GM18508 (cell line): Measurements from ENCODE around the gene MEFV.
"Not testable (repeated sequence)": the region's sequence is repeated elsewhere in the genome, so short reads cannot be mapped to it uniquely, and the experiment has no call there.

Experiments
- ATAC-seq: cut with Tn5 transposase; IDR thresholded peaks from one replicate; pipeline ENCODE4 v1.9.1; 2021; ENCODE audit warnings: moderate number of reproducible peaks; ENCODE audit not compliant: insufficient read depth, unreplicated experiment

MEFV gene

GRCh38 chr16:3234543-3234856 lies 21.9 kb downstream of the MEFV start:
- ATAC-seq: no peak

GRCh38 chr16:3223913-3224515 lies 32.4 kb downstream of the MEFV start:
- no peak for ATAC-seq

DNA sequence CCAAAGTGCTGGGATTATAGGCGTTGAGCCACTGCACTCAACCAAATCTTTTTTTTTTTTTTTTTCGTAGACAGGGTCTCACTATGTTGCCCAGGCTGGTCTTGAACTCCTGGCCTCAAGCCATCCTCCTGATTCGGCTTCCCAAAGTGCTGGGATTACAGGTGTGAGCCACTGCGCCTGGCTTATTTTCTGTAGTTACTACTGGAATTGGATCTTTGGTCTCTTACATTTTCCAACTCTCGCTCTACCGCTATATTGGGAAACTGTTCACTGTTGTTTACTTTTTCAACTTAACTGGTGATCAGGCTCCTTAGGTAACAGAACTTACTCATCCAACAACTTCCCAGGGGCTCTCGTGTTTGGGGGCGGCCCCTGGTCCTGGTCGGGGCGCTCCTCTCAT lies 35.6 kb downstream of the MEFV start:
- ATAC-seq: no peak

- ATAC-seq: no peak
Observed at GRCh38 chr16:3216263-3216640, 40.2 kb downstream of the MEFV start.

GRCh38 chr16:3215601-3216262 lies 40.7 kb downstream of the MEFV start:
- ATAC-seq: no peak

- ATAC-seq: no peak
Observed at GRCh38 chr16:3214904-3215600, 41.4 kb downstream of the MEFV start.

GRCh38 chr16:3212567-3212966 lies 43.9 kb downstream of the MEFV start:
- ATAC-seq: no peak

GRCh38 chr16:3212006-3212405 lies 44.4 kb downstream of the MEFV start:
- ATAC-seq: no peak

DNA sequence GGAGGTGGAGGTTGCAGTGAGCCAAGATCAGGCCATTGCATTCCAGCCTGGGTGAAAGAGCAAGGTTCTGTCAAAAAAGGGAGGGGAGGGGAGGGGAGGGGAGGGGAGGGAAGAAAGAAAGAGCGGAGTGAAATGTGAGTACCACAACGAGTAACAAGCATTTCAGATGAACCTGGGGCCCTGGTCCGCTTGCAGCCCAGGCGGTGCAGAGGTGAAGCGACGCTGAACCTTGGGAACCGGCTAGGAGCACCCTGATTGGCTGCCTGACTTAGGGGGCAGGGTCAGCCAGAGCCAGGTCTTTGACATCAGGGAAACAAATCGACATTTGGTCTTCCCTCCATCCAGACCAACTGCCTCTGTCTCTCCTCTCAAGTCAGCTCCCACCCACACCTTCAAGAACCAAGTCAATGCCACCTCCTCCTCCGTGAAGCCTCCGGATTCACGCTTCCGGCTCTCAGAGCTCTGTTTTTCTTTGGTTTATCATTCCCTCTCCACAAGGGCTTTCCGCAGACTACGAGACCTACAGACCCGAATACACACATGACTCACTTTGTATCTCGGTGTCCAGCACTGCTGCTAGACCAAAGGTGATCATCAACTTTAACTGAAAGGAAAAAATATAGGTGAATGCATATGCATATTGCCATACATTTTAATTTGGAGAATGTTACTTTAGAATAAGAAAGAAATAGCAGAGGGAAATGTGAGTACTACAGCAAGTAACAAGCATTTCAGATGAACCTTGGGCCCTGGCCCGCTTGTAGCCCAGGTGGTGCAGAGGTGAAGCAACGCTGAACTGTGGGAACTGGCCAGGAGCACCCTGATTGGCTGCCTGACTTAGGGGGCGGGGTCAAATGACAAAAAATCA lies 49.1 kb downstream of the MEFV start:
- ATAC-seq: no peak

DNA sequence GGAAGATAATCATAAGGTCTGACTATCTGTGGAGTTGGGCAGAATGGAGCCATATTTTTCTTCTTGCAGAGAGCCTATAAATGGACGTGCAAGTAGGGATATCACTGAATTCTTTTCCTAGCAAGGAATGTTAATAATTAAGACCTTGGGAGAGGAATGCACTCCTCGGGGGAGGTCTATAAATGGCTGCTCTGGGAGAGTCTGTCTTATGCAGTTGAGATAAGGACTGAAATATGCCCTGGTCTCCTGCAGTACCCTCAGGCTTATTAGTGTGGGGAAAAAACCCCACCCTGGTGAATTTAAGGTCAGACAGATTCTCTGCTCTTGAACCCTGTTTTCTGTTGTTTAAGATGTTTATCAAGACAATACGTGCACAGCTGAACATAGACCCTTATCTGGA lies 50.5 kb downstream of the MEFV start:
- ATAC-seq: not testable (repeated sequence)

DNA sequence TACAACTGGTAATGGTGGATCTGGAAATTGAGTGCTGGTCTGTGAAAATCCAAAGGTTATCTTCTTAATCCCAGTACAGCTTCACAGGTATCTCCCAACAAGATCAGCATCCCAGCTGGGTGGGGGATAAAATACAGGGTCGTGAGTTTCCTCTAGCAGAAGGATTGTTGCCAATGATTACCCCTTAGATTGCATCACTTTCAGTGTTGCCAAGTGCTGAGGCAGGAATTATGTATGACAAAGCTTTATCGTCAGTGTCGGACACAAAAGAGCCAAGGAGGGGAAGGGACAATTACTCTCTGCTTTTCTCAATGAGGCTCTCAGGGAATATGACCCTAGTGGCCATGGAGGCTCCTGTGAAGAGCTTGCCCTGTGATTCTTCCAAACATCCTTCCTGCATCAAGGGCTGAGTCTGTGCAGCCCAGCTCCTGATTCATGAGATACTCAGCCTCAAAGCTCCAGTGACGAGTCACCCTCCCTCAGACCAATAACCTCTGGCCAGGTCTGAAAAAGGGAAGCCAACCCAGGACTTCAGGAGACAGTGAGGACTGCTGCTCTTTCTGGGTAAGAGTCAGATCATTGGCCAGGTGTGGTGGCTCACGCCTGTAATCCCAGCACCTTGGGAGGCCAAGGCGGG lies 53.4 kb downstream of the MEFV start:
- no peak for ATAC-seq

- no peak for ATAC-seq
Observed at GRCh38 chr16:3198334-3199072, 57.9 kb downstream of the MEFV start.

- not testable (repeated sequence) for ATAC-seq
Observed at GRCh38 chr16:3197694-3198333, 58.6 kb downstream of the MEFV start.

DNA sequence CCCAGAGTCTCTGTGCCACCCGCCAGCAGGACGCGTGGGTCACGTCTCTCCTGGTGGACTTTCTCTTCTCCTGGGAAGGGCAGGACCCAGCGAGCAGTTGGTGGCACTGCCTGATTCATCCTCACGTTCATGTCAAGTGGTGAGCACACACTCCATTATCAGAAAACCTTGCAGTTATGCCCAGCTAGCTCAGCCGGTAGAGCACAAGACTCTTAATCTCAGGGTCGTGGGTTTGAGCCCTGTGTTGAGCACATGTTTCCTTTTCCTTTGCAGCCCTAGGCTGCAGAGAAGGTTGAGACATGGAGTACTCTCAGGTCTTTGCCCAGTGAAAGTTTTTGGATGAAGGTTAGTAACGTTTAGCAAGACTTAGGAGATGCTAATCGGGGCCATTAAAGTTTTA lies 60.5 kb downstream of the MEFV start:
- ATAC-seq: no peak

- ATAC-seq: no peak
Observed at GRCh38 chr16:3194792-3195191, 61.6 kb downstream of the MEFV start.

GRCh38 chr16:3193221-3194212 lies 62.9 kb downstream of the MEFV start:
- no peak for ATAC-seq

GRCh38 chr16:3192476-3193019 lies 63.9 kb downstream of the MEFV start:
- no peak for ATAC-seq
